ENCODE results near the gene ENOX1.

Gene ENOX1

DNA sequence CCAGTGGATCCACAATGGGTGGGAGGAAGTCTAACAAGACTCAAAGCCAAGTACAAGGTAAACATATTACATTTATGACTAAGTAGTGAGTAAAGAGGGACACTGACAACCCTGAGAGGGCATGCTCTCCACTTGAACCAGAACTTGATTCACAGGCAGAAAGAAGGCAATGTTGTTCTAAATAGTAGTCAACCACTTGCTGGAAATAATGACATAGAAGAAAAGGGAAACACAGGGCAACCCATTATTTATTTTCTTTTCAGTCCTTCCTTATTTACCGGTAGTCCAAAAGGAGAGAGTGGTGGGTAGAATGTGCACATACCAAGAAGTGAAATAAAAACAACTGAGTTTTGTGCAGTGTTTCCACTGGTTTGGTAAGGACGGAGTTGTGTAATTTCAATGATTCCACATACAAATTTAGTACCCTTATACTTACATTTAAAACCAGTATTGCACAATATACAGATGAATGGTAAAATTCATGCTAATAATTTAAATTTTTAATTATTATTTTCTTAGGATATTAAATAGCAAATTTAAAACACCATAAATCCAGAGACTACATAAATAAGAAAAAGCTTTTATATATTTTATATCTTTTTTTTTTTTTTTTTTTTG is 65.9 kb downstream of the ENOX1 start:
- Histone ChIP-seq H3K4me3 (no peak overlapping the region), H3K9me3 (ENCODE audit: low read depth, low read length) (no peaks in the 10 kb centered on the region), H3K36me3 (ENCODE audit: insufficient read depth, low read length) (no peaks in the 10 kb centered on the region), H3K27ac (no peak overlapping the region), H3K9ac (ENCODE audit: insufficient read length) (no peak overlapping the region)
- no peak for DNase-seq (ENCODE audit: low read depth, low spot score)
- no peak for TF ChIP-seq FOXP2 (optimal IDR thresholded peaks at IDR 0.05; ENCODE audit: control extremely low read depth, extremely low read length, insufficient read depth)
- TF ChIP-seq POLR2AphosphoS5 (IDR thresholded peaks at IDR 0.05; ENCODE audit: borderline replicate concordance, low read depth, low read length) = no peak
- no peak for TF ChIP-seq EZH2 (IDR thresholded peaks at IDR 0.05)

DNA sequence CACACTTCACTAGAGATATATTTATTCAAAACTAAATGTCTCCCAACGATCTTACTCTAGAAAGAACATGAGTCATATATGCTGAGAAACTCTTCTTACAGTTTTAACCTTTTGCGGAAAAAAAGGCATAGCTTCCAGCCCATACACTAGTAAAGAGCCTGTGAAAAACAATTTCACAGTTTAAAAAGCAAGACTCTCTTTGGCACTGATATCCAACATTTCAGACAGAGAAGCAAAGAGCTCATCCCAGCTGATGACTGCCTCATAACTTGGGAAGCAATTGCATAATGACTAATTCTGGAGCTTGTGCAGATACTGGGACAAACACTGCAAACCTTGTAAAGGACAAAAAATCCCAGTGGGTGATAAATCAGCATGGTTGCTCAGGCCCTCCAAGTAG is 88.0 kb downstream of the ENOX1 start:
- TF ChIP-seq EZH2 (IDR thresholded peaks at IDR 0.05) (no peak), POLR2AphosphoS5 (IDR thresholded peaks at IDR 0.05; ENCODE audit: borderline replicate concordance, low read depth, low read length) (no peak), FOXP2 (optimal IDR thresholded peaks at IDR 0.05; ENCODE audit: control extremely low read depth, extremely low read length, insufficient read depth) (no peak)
- DNase-seq (ENCODE audit: low read depth, low spot score) = no peak
- no peak overlapping the region for H3K9ac ChIP-seq (ENCODE audit: insufficient read length)
- no peaks in the 10 kb centered on the region for H3K36me3 ChIP-seq (ENCODE audit: insufficient read depth, low read length)
- H3K9me3 ChIP-seq (ENCODE audit: low read depth, low read length) = no peaks in the 10 kb centered on the region
- no peak overlapping the region for H3K4me3 ChIP-seq
- no peak overlapping the region for H3K27ac ChIP-seq

DNA sequence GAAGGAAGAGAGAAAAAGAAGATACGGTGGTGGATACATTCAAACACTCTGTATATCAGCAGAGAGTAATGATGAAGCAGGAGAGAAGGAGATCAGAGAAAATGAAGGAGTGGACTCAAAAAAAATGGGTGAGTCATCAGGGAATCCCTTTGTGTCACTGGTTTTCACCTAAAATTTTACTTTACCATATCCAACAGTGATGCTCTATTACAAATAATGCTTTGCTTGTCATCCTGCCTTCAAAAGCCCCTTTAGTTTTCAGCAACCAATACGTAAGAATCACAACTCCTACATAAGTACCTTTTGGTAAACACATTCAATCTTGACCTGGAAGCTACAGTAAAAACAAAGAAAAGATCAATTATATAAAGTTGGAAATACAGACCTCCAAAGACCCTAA is 88.8 kb downstream of the ENOX1 start:
- H3K9ac ChIP-seq (ENCODE audit: insufficient read length) = no peak overlapping the region
- H3K27ac ChIP-seq = no peak overlapping the region
- H3K4me3 ChIP-seq = no peak overlapping the region
- no peaks in the 10 kb centered on the region for H3K9me3 ChIP-seq (ENCODE audit: low read depth, low read length)
- no peaks in the 10 kb centered on the region for H3K36me3 ChIP-seq (ENCODE audit: insufficient read depth, low read length)
- TF ChIP-seq EZH2 (IDR thresholded peaks at IDR 0.05) (no peak), POLR2AphosphoS5 (IDR thresholded peaks at IDR 0.05; ENCODE audit: borderline replicate concordance, low read depth, low read length) (no peak), FOXP2 (optimal IDR thresholded peaks at IDR 0.05; ENCODE audit: control extremely low read depth, extremely low read length, insufficient read depth) (no peak)
- DNase-seq (ENCODE audit: low read depth, low spot score) = no peak

DNA sequence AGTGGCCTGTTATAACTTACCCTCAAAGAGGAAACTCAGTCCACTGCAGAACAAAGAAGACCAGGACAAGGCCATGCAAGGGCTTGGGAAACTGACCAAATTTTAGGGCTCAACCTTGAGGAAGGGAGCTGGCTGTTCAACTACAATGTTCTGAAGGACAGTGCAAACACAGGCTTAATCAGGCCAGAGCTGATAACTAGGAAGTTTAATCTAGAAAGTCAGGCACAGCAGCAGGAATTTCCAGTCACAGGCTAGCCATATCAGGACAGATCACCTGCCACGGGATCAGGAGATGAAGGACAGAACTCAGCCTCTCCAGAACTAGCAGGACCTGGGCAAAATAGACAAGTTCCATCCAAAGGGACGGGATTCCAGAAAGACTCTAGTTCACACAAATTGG is 89.4 kb downstream of the ENOX1 start:
- Histone ChIP-seq H3K9ac (ENCODE audit: insufficient read length) (no peak overlapping the region), H3K27ac (no peak overlapping the region), H3K36me3 (ENCODE audit: insufficient read depth, low read length) (no peaks in the 10 kb centered on the region), H3K9me3 (ENCODE audit: low read depth, low read length) (no peaks in the 10 kb centered on the region), H3K4me3 (no peak overlapping the region)
- DNase-seq (ENCODE audit: low read depth, low spot score) = no peak
- TF ChIP-seq POLR2AphosphoS5 (IDR thresholded peaks at IDR 0.05; ENCODE audit: borderline replicate concordance, low read depth, low read length) (no peak), EZH2 (IDR thresholded peaks at IDR 0.05) (no peak), FOXP2 (optimal IDR thresholded peaks at IDR 0.05; ENCODE audit: control extremely low read depth, extremely low read length, insufficient read depth) (no peak)

DNA sequence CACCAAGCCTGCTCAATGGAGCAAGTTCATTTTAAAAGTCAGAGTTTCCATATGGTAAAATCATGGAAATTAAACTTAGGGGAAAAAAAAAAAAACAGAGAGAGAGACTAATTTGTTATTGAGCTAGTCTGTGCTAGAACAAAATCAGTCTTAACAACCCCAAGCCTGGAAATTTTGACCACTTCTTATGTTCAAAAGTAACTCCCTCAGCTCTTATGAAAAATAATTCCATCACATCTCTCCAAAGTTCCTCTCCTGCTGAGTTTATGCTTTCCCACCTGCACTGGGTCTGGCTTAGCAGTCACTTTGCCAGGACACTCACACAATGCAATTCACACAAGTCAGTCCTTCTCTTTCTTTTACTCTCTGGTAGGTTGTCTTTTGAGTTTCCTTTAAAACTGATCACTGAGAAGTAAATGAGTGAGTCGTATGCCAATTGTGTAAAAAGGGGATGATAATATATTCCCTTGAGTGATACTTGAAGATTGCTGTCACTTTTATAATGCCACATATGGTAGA is 92.6 kb downstream of the ENOX1 start:
- no peak overlapping the region for H3K4me3 ChIP-seq

DNA sequence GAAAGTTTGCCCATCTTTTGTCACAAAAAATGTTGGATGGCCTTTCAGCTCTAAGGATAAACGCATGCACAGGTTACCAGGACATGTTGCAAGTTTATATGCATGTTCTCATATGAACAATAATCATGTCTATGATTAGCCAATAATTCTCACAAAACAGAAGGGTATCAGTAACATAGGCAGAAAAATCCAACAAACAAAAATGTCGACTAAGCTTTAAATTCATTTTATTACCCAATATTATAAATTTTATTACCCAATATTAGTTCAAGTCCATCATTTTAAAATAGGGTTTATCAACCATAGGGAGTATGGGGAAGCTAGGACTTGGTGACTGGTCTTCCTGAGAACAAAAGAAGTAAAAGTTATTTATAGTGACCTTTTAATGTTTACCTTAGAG is 93.1 kb downstream of the ENOX1 start:
- H3K4me3 ChIP-seq = no peak overlapping the region
- DNase-seq (ENCODE audit: low read depth, low spot score) = no peak
- H3K36me3 ChIP-seq (ENCODE audit: insufficient read depth, low read length) = no peaks in the 10 kb centered on the region
- H3K27ac ChIP-seq = no peak overlapping the region
- no peak overlapping the region for H3K9ac ChIP-seq (ENCODE audit: insufficient read length)
- no peaks in the 10 kb centered on the region for H3K9me3 ChIP-seq (ENCODE audit: low read depth, low read length)
- no peak for TF ChIP-seq FOXP2 (optimal IDR thresholded peaks at IDR 0.05; ENCODE audit: control extremely low read depth, extremely low read length, insufficient read depth)
- TF ChIP-seq EZH2 (IDR thresholded peaks at IDR 0.05) = no peak
- no peak for TF ChIP-seq POLR2AphosphoS5 (IDR thresholded peaks at IDR 0.05; ENCODE audit: borderline replicate concordance, low read depth, low read length)

More for the DNA sequence above, 92.6 kb downstream of the ENOX1 start:
- H3K9me3 ChIP-seq (ENCODE audit: low read depth, low read length) = no peaks in the 10 kb centered on the region
- H3K9ac ChIP-seq (ENCODE audit: insufficient read length) = no peak overlapping the region
- H3K27ac ChIP-seq = no peak overlapping the region
- no peaks in the 10 kb centered on the region for H3K36me3 ChIP-seq (ENCODE audit: insufficient read depth, low read length)
- no peak for TF ChIP-seq POLR2AphosphoS5 (IDR thresholded peaks at IDR 0.05; ENCODE audit: borderline replicate concordance, low read depth, low read length)
- TF ChIP-seq FOXP2 (optimal IDR thresholded peaks at IDR 0.05; ENCODE audit: control extremely low read depth, extremely low read length, insufficient read depth) = no peak
- TF ChIP-seq EZH2 (IDR thresholded peaks at IDR 0.05) = no peak
- DNase-seq (ENCODE audit: low read depth, low spot score) = no peak

DNA sequence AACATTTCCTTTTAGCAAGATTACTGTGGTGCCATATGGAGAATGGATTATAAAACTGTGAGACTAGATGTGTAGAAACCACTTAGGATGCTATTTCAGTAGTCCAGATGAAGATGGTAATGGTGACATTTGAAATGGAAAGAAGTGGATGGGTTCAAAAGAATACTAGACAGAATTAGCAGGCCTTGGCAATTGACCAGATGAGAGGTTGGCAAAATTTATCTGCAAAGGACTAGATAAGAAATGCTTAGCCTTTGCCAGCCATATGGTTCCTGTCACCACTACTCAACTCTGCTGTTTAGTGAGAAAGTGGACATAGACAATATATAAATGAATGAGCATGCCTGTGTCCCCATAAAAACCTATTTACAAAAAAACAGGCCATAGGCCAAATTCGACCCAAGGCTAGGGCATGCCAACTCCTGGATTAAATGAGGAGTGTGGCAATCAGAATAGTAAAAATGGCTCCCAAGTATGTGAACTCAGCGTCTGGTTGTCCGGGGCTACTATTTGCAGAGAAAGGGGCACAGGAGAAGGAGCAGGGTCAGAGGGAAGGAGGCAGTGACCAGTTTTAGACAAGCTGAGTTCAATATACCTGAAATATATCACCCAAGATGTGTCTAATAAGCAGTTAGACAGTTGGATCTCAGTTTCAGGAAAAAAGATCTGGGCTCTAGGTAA is 98.4 kb downstream of the ENOX1 start:
- no peak for DNase-seq (ENCODE audit: low read depth, low spot score)
- Histone ChIP-seq H3K4me3 (no peak overlapping the region), H3K9me3 (ENCODE audit: low read depth, low read length) (no peaks in the 10 kb centered on the region), H3K27ac (no peak overlapping the region), H3K36me3 (ENCODE audit: insufficient read depth, low read length) (no peaks in the 10 kb centered on the region), H3K9ac (ENCODE audit: insufficient read length) (no peak overlapping the region)
- no peak for TF ChIP-seq FOXP2 (optimal IDR thresholded peaks at IDR 0.05; ENCODE audit: control extremely low read depth, extremely low read length, insufficient read depth)
- no peak for TF ChIP-seq EZH2 (IDR thresholded peaks at IDR 0.05)
- no peak for TF ChIP-seq POLR2AphosphoS5 (IDR thresholded peaks at IDR 0.05; ENCODE audit: borderline replicate concordance, low read depth, low read length)

DNA sequence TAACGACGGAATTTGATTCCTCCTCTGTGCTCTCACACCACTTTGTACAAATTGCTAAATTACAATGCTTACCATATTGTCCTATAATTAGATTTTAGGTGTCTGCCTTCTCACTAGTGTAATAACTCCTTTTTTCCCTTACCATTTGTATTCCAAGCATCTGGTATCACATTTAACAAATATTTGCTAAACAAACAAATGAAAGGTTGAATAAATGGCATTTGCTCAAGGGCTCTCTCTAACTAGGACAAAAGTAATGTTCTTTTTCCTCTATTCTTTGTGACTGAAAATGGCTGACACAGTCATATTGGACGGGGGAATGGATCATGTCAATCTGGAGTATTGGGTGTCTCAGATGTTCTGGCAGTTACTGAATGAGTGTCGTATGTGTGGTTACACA is 99.7 kb downstream of the ENOX1 start:
- H3K9ac ChIP-seq (ENCODE audit: insufficient read length) = no peak overlapping the region
- no peak for TF ChIP-seq FOXP2 (optimal IDR thresholded peaks at IDR 0.05; ENCODE audit: control extremely low read depth, extremely low read length, insufficient read depth)

More for the DNA sequence above, 99.7 kb downstream of the ENOX1 start:
- Histone ChIP-seq H3K9me3 (ENCODE audit: low read depth, low read length) (no peaks in the 10 kb centered on the region), H3K27ac (no peak overlapping the region), H3K4me3 (no peak overlapping the region), H3K36me3 (ENCODE audit: insufficient read depth, low read length) (no peaks in the 10 kb centered on the region)
- DNase-seq (ENCODE audit: low read depth, low spot score) = no peak

Data from SK-N-MC (cell line).